Measurements from ENCODE around the gene MAP2K7.

MAP2K7 gene

DNA sequence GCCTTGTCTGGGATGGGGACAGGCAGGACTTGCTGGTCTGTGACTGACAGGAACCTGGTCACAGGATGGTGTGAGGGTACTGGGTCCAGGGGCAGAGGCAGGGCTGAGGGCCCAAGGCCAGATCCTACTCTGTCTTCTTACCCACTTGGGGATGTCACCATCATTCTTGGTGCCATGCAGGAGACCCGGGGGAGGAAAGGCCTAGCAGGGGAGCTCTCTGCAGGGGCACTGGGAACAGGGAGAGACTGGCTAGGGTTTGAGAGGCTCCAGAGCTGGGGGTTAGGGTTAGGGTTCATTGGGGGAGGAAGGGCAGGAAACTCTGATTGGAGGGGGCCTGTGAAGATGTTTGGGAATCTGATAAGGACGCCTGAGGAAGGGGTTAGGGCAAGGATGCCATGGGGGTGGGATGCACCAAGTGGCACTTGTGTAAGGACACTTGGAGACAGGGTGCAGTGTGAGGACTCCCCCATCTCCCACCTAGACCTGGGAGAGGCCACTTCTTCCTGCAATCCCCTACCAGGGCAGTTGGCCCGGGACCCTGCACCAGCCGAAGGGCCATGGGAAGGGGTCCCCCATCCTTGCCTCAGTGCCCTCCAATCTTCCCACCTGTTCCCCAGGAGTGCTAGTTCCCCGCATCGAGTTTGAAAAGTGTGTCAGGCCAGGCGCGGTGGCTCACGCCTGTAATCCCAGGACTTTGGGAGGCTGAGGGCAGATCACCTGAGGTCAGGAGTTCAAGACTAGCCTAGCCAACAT is 36.4 kb upstream of the MAP2K7 start:
- TF ChIP-seq MAX (IDR thresholded peaks at IDR 0.05) (no peak), CREB1 (IDR thresholded peaks at IDR 0.05; ENCODE audit: low read depth) (no peak)

DNA sequence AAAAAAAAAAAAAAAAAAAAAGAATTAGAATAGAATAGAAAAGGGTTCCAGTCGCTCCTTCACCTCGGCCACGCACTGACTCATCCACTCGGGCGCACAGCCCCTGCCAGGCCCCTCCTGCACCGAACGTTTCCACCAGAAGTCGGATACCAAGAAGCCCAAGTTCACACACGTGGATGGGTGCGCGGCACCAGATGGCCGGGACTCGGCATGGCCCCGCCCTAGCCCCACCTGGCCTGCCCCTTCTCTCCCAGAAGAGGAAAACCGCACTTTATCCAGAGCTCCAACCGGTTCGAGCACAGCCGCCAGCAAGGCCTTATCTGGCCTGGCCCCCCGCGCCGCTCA is 35.4 kb upstream of the MAP2K7 start:
- TF ChIP-seq TAF1 (IDR thresholded peaks at IDR 0.05; ENCODE audit: low read depth) (no peak), MAX (IDR thresholded peaks at IDR 0.05) (peak; percentile 89)

DNA sequence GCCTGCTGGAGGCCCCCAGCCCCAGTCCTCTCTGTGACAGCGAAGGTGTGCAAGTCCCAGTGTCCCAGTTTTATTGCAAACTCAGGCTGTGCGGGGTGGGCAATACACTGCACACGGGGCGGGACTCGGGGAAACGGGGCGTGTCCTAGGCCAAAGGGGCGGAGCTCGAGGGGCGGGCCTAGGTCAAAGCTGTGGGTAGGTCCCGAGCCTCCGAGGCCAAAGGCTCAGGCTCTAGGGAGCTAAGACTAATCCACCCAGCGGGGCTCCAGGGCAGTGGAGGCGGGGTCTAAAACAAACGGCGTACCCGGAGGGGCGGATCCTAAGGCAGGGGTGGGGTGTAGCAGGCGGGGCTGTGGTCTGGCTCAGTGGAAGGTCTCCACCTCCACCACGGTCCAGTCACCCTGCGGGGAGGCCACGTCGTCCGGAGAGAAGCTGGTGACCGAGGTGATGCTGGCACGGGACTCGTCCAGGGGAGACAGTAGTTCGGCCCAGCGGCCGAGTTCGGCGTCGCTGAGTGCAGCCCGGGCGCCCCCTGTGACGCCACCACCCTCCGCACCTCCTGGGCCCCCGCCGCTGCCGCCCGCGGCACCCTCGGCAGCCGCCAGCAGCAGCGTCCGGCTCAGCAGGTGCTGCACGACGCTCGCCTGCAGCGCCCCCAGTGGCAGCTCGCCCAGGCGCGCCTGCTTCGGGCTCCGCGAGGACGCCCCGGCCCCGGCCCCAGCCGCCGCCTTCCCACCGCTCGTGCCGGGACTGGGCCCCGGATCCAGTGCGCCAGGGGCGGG is 34.8 kb upstream of the MAP2K7 start:
- TF ChIP-seq MAX (IDR thresholded peaks at IDR 0.05) (peak; percentile 63), EP300 (IDR thresholded peaks at IDR 0.05; ENCODE audit: borderline replicate concordance) (no peak; the same call in 1 of the 2 replicates), NFIC (IDR thresholded peaks at IDR 0.05) (peak; percentile 18; the same call in 1 of the 2 replicates), RAD21 (IDR thresholded peaks at IDR 0.05; ENCODE audit: low read depth) (peak; percentile 31; the same call in 1 of the 2 replicates)

DNA sequence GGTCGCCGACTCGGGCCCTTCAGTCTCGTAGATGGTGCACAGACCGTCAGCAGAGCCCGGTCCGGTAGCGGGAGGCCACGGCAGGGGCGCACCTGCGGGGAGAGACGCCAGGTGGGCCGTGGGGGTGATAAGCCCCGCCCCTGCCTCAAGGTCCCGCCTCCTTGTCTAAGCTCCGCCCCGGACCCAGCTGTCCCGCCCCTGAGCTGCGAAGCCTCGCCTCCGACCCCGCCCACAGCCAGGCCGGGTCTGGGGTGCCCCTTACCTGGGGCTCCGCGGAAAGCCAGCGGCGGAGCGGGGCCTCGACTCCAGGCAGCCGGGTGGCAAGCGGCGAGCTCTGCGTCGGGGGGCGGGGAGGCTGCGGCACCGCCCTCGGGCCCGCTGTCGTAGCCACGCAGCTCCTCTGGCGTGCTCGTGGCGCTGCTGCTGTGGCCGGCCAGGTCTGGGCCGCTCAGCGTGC is 34.2 kb upstream of the MAP2K7 start:
- TF ChIP-seq NFIC (IDR thresholded peaks at IDR 0.05) (no peak), EP300 (IDR thresholded peaks at IDR 0.05; ENCODE audit: borderline replicate concordance) (no peak), MAX (IDR thresholded peaks at IDR 0.05) (peak; percentile 14; the same call in 1 of the 2 replicates), EGR1 (IDR thresholded peaks at IDR 0.05) (no peak), ZBTB7A (IDR thresholded peaks at IDR 0.05; ENCODE audit: low read depth) (peak; percentile 35; the same call in 1 of the 2 replicates), FOXM1 (IDR thresholded peaks at IDR 0.05; ENCODE audit: borderline replicate concordance, low read depth) (no peak)
- TF ChIP-seq, protein P1, sequence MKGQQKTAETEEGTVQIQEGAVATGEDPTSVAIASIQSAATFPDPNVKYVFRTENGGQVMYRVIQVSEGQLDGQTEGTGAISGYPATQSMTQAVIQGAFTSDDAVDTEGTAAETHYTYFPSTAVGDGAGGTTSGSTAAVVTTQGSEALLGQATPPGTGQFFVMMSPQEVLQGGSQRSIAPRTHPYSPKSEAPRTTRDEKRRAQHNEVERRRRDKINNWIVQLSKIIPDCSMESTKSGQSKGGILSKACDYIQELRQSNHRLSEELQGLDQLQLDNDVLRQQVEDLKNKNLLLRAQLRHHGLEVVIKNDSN (IDR thresholded peaks at IDR 0.05): no peak

DNA sequence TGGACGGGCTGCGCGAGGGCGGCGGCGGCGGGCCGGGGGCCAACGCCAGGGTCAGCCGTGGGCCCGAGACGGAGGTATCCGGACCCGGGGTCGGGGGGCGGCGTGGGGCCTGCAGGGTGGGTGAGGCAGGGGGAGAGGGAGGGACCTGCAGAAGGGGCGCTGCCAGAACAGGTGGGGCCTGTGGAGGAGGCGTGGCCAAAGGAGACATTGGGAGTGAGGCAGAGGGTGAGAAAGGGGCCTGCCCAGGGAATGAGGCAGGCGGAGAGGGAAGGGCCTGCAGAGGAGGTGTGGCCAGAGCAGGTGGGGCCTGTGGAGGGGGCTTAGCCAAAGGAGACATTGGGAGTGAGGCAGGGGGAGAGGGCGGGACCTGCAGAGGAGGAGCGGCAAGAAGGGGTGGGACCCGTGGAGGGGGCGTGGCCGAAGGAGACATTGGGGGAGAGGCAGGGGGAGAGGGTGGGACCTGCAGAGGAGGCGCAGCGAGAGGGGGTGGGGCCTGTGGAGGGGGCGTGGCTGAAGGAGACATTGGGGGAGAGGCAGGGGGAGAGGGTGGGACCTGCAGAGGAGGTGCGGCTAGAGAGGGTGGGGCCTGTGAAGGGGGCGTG is 33.7 kb upstream of the MAP2K7 start:
- TF ChIP-seq EP300 (IDR thresholded peaks at IDR 0.05; ENCODE audit: borderline replicate concordance) (no peak), ZBTB7A (IDR thresholded peaks at IDR 0.05; ENCODE audit: low read depth) (peak; percentile 16; the same call in 1 of the 2 replicates)

- TF ChIP-seq CREB1 (IDR thresholded peaks at IDR 0.05; ENCODE audit: low read depth): no peak
- TF ChIP-seq, protein P1 (IDR thresholded peaks at IDR 0.05): no peak
- no peak for TF ChIP-seq MAX (IDR thresholded peaks at IDR 0.05)
- TF ChIP-seq ZBTB7A (IDR thresholded peaks at IDR 0.05; ENCODE audit: low read depth): no peak
- no peak for TF ChIP-seq EP300 (IDR thresholded peaks at IDR 0.05; ENCODE audit: borderline replicate concordance)
- no peak for TF ChIP-seq YY1 (IDR thresholded peaks at IDR 0.05; ENCODE audit: low read depth)
- TF ChIP-seq CEBPB (IDR thresholded peaks at IDR 0.05): no peak
- no peak for TF ChIP-seq TCF12 (IDR thresholded peaks at IDR 0.05; ENCODE audit: low read depth)
- no peak for TF ChIP-seq NFIC (IDR thresholded peaks at IDR 0.05)
- no peak for TF ChIP-seq TAF1 (IDR thresholded peaks at IDR 0.05; ENCODE audit: low read depth)
- TF ChIP-seq FOXM1 (IDR thresholded peaks at IDR 0.05; ENCODE audit: borderline replicate concordance, low read depth): no peak
- TF ChIP-seq REST (IDR thresholded peaks at IDR 0.05; ENCODE audit: low read depth): no peak
- no peak for TF ChIP-seq RAD21 (IDR thresholded peaks at IDR 0.05; ENCODE audit: low read depth)
- no peak for TF ChIP-seq EGR1 (IDR thresholded peaks at IDR 0.05)
- no peak for TF ChIP-seq TEAD4 (IDR thresholded peaks at IDR 0.05)
These were observed 32.9 kb upstream of the MAP2K7 start for GRCh38 chr19:7870571-7871436.

Data from Ishikawa (cell line).